GM12875 (cell line): ENCODE measurements around the gene UNCX.
"Not testable (repeated sequence)": the region's sequence is repeated elsewhere in the genome, so short reads cannot be mapped to it uniquely, and the experiment has no call there.

ENCODE experiments used
- H3K4me3 ChIP-seq: one replicate; pipeline ENCODE4 v1.5.1; 2011; ENCODE audit warnings: low read depth, low read length, control low read depth
- TF ChIP-seq, protein P1 (sequence below): IDR thresholded peaks from 2 replicates; pipeline ENCODE4 v1.5.1; 2011; ENCODE audit warnings: low read depth, mild to moderate bottlenecking, control low read depth, inconsistent platforms, low read length, moderate library complexity, borderline replicate concordance; ENCODE audit not compliant: insufficient read depth

The UNCX gene

DNA sequence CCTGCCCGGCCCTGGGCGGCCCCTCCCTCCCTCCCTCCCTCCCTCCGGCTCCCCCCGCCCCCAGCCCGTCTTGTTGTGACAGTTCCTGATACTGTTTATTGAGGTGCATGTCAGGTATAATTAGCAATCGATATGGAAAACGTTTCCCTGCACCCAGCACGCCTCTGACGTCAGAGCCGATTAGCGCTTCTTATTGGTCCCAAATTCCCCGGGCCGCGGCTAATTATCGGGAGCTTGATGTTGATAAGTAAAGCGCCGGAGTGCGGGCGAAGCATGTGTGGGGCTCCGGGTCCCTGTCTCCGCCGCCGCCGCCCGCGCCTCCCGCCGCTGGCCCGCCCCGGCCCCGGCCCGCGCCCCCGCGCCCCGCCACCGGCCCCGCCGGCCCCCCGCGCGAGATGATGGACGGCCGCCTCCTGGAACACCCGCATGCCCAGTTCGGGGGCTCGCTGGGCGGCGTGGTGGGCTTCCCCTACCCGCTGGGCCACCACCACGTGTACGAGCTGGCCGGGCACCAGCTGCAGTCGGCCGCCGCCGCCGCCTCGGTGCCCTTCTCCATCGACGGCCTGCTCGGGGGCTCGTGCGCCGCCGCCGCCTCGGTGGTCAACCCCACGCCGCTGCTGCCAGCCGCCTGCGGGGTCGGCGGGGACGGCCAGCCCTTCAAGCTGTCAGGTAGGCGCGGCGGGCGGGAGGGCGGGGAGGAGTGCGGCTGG is at the start of gene UNCX:
TSS of gene UNCX (plus strand) at position 250 of the 710 bp plus-strand sequence. CDS start at position 396, 146 bp downstream.
- TF ChIP-seq, protein P1, sequence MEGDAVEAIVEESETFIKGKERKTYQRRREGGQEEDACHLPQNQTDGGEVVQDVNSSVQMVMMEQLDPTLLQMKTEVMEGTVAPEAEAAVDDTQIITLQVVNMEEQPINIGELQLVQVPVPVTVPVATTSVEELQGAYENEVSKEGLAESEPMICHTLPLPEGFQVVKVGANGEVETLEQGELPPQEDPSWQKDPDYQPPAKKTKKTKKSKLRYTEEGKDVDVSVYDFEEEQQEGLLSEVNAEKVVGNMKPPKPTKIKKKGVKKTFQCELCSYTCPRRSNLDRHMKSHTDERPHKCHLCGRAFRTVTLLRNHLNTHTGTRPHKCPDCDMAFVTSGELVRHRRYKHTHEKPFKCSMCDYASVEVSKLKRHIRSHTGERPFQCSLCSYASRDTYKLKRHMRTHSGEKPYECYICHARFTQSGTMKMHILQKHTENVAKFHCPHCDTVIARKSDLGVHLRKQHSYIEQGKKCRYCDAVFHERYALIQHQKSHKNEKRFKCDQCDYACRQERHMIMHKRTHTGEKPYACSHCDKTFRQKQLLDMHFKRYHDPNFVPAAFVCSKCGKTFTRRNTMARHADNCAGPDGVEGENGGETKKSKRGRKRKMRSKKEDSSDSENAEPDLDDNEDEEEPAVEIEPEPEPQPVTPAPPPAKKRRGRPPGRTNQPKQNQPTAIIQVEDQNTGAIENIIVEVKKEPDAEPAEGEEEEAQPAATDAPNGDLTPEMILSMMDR, result no peak
- no peak within 1 kb of the TSS for H3K4me3 ChIP-seq

DNA sequence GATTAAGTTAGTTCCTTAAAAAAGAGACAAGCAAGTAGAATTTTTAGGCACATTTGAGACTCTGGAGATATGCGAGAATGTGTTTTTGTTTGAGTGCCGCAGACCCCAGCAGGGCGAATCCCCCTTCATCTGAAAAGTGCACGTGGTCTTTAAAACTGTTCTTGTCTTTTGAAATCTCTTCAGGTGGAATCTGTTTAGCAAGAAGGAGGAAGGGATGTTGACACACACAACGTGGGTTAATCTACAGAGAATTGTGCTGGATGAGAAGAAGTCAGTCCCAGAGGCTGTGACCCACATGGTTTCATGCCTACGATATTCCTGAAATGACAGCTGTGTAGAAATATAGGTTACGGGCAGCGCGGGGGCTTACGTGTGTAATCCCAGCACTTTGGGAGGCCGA is 45.5 kb upstream of the UNCX start:
- TF ChIP-seq, protein P1, result no peak
- no peak overlapping the region for H3K4me3 ChIP-seq

DNA sequence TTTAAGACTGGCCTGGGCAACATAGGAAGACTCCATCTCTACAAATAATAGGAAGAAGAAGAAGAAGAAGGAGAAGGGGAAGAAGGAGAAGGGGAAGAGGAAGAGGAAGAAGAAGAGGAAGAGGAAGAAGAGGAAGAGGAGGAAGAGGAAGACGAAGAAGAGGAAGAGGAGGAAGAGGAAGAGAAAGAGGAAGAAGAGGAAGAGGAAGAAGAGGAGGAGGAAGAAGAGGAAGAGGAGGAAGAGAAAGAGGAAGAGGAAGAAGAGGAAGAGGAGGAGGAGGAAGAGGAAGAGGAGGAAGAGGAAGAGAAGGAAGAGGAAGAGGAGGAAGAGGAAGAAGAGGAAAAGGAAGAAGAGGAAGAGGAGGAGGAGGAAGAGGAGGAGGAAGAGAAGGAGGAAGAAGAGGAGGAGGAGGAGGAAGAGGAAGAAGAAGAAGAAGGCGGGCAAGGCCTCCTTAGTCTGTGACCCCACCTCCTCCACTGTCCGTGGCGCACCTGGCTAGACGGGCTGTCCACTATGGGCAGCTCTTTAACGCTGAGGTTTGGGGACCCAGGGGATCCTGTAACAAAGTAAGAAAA is 43.9 kb upstream of the UNCX start:
- no peak overlapping the region for H3K4me3 ChIP-seq
- TF ChIP-seq, protein P1, result no peak

DNA sequence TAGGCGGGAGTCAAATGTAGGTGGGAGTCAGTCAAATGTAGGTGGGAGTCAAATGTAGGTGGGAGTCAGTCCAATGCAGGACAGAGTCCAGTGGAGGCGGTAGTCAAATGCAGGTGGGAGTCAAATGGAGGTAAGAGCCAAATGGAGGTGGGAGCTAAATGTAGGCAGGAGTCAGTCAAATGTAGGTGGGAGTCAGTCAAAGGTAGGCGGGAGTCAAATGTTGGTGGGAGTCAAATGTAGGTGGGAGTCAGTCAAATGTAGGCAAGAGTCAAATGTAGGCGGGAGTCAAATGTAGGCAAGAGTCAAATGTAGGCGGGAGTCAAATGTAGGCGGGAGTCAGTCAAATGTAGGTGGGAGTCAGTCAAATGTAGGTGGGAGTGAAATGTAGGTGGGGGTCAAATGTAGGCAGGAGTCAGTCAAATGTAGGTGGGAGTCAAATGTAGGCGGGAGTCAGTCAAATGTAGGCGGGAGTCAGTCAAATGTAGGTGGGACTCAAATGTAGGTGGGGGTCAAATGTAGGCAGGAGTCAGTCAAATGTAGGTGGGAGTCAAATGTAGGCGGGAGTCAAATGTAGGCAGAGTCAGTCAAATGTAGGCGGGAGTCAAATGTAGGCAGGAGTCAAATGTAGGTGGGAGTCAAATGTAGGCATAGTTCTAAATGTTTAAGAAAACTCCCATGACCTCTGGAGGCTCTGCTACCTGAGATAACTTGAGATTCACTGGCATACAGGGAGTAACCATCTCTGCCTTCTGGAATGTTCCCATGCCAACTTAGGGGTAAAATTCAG is 42.5 kb upstream of the UNCX start:
- TF ChIP-seq, protein P1, result no peak
- no peak overlapping the region for H3K4me3 ChIP-seq

DNA sequence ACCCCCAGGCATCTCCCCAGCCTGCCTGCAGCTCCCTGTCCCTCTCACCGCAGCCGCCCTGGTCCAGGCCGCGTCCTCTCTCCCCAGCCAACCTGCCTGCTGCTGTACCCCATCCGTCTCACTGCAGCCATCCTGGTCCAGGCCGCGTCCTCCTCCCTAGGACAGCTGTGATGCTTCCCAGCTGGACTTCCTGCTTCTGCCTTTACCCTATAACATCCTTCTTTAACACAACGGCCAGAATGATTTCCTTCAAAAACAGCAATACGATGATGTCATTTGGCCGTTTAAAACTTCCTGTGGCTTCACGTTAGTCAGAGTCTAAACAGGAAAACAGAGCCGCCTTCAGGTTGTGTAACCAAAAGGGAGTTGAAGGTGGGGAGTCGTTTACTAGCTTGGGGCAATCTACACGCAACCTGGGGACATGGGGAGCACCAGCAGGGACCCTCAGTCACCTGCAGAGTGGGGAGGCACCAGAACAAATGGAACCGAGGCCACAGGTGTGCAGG is 40.4 kb upstream of the UNCX start:
- TF ChIP-seq, protein P1, result no peak
- H3K4me3 ChIP-seq, result no peak overlapping the region

DNA sequence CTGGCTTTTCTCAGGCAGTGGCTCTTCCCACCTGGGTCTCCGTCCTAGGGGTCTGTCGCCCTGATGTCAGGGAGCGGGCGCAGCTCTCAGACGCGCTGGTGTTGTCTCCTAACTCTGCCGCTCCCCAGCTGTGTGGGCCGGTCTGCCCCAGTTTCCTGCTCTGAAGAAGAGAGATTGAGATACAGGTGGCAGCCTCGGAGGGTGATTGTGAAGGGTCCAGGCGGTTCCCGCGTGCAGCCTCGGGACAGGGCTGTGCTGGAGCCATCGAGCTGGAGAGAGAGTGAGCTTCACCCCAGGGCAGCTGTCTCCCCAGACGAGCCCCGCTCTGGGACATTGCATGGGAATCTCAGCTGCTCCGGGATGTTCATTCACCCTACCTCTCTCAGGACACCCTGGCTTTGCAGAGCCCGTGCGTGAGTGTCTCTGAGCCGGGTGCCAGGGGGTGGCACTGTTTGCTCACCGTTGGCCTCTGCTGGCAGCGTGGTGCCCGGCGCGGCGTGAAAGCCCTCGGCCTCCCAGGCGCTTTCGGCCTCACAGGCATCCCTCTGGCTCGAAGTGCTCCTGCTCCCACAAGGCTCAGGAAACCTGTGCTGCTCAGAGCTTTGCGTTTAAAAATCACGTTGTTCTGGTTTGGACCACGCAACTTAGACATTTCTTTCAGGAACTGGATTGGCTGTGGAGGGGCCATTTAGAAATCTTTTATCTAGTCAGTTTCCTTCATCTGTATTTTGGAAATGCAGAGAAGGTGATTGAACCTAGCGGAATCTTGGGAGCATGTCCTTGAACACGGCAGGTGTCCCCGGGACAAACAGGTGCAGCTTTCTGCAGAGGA is 38.9 kb upstream of the UNCX start:
- no peak overlapping the region for H3K4me3 ChIP-seq
- TF ChIP-seq, protein P1, result no peak

DNA sequence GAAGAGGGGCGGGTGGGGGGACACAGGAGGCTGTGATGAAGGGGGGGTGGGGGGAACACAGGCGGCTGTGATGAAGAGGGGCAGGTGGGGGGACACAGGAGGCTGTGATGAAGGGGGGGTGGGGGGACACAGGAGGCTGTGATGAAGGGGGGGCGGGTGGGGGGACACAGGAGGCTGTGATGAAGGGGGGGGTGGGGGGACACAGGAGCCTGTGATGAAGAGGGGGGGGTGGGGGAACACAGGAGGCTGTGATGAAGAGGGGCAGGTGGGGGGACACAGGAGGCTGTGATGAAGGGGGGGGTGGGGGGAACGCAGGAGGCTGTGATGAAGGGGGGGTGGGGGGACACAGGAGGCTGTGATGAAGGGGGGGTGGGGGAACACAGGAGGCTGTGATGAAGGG is 36.2 kb upstream of the UNCX start:
- H3K4me3 ChIP-seq, result not testable (repeated sequence)
